HG02973 (cell line): ENCODE measurements around the gene HRAS.
A peak's percentile ranks its signal among the peaks of the same experiment; 100 is the strongest.

Source experiments
- ATAC-seq: cut with Tn5 transposase; IDR thresholded peaks from one replicate; pipeline ENCODE4 v1.9.1; 2021; ENCODE audit warnings: moderate library complexity; ENCODE audit not compliant: unreplicated experiment

The HRAS gene

DNA sequence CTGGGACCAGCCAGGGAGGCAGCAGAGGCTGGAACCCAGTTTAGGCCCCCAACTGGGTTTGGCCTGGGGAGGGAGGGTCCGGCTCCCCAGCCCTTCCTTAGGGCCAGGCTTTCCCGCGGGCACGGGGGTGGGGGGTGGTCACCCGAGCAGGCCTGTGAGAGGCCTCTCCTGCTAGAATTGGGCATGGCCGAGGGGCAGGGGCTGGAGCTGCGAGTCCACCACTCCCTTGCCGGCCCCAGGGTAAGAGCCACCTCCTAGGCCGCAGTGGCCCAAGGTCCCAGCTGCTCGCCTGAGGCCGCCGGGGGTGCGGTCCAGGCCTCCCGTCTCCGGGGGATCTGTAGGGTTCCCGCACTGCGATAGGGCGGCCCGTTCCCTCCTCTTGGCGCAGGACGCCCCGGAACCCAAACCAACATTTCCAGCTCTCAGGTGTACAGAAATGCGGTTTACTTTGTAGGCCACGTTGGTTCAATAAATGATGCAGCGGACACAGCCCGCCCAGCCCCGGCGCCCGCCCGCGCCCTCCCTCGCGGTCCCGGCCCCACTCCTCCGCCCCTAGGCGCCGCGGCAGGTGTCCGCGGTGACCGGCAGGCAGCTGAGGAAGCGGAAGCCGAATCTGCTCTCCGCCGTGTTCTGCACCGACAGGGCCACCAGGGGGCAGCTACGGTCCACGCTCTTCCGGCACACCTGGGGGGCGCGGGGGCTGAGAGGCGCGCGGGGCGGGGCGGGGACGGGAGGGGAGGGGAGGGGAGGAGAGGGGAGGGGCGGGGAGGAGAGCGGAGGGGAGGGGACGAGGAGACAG lies 19.3 kb upstream of the HRAS start:
- ATAC-seq = peak; percentile 43

DNA sequence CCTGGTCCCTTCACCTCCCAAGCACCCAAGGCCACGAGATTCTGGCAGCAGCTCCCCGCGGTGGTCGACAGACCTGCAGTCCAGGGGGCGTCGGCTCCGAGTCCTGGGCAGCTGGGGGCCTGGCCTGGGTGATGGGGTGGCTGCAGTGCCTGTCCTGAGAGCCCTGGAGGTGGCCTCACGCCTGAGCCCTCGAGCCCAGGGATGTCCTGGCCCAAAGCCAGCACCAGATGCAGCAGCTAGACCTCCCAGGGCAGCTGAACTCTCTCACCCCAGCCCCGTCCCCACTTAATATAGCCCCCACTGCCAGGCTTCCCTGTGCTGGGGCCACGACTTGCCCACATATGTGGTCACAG lies 18.6 kb upstream of the HRAS start:
- no peak for ATAC-seq

DNA sequence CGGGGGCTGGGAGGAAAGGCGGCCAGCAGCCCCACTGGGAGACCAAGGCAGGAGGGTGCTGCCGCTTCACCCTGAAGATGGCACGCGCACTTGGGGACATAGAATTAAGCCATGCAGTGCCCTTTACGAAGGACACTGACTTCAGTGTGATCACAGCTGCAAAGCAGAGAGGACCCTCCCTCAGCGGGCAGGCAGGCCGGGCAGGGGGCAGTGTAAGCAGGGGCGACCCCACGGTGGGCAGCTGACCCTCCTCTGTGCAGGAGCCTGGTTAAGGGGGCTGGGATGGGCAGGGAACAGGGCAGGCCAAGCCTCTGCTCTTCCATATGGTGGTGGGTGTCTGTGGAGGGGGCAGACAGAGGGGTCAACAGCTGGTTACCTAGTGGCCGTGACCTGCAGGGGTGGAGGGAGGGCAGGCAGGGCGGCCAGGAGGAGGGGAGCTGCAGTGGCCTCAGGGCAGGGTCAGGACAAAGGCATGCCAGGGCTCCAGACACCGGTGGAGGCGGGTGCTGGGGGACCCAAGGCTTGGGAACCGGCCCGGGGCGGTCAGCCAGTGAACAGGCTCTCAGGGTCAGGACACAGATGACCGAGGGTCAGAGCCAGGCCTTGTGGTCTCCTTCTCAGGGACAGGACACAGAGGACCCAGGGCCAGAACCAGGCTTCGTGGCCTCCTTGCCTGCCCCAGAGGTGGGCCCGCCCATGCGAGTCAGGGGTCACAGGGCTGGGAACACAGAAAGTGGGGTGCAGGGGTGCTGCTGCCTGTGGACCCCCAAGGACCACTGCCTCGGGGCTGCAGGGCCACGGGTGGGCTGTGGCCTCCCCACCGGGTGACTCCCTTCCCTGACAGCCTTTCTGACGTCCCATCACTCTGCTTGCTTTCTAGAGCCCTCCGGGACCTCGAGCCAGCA lies 18.0 kb upstream of the HRAS start:
- no peak for ATAC-seq

DNA sequence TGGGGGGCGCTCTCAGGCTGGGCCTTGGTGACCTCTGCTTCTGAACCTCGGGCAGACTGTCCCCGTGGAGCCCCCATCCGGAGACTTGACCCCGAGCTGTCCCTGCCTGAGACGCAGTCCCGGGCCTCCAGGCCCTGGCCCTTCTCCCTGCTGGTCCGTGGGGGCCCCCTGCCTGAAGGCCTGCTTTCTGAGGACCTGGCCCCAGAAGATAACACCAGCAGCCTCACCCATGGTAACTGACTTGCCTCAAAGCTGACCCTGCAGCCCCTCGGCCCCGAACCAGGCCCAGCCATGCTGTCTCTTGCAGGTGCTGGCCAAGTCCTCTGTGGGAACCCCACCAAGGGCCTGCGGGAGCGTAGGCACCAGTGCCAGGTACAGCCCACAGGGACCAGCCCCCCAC lies 16.2 kb upstream of the HRAS start:
- ATAC-seq = no peak

DNA sequence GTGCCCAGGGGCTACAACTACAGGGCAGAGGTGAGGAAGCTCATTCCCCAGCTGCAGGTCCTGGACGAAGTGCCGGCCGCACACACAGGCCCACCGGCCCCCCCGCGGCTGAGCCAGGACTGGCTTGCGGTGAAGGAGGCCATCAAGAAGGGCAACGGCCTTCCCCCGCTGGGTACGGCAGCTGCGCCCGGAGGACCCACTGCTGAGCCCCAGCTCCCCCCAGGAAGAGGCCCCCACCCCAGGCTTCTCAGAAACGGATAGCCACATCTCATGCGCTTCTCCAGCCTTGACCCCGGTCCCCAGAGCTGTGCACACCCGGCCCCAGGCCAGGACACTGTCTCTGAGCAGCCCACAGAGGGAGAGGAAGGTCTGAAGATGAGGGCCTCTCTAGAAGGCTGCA lies 15.8 kb upstream of the HRAS start:
- ATAC-seq = no peak

DNA sequence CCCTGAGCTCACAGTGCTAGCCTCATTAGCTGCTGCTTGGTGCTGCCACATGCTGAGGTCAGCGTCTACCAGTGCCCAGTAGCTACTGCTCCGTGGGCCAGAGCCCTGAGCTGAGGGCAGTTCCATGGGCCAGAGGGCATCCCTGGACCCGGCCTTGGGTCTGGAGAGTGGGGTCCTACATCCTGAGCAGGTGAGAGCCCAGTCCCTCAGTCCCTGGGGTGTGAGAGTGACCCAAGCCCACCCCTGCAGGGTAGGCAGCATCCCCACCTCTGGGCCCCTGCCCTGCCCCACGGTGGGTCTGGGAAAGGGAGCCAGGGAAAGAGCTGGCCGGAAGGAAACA lies 15.3 kb upstream of the HRAS start:
- ATAC-seq = no peak

DNA sequence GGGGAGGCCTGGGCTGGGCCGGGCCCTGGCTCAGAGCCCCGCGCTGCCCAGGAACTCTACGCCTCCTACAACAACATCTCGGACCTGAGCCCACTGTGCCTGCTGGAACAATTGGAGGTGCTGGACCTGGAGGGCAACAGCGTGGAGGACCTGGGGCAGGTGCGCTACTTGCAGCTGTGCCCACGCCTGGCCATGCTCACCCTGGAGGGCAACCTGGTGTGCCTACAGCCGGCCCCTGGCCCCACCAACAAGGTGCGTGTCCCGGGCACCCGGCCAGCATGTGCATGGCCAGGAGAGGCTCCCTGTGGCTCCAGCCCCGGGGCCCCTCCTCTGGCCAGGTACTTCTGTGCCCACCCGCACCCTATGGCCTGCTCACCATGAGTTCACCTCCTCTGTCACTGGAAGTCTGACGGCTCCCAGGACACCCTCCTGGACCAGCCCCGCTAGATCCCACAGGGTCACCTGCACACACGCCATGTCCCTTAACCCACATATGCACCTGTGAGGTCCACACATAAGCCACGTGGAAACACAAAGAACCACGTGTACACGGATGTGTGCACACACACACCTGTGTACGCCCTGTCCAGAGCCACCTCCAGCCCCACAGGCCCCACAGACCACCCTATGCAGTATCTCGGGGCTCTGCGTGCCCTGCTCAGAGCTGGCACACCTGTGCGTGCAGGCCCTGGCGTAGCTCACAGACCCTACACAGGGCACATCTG lies 14.8 kb upstream of the HRAS start:
- no peak for ATAC-seq

DNA sequence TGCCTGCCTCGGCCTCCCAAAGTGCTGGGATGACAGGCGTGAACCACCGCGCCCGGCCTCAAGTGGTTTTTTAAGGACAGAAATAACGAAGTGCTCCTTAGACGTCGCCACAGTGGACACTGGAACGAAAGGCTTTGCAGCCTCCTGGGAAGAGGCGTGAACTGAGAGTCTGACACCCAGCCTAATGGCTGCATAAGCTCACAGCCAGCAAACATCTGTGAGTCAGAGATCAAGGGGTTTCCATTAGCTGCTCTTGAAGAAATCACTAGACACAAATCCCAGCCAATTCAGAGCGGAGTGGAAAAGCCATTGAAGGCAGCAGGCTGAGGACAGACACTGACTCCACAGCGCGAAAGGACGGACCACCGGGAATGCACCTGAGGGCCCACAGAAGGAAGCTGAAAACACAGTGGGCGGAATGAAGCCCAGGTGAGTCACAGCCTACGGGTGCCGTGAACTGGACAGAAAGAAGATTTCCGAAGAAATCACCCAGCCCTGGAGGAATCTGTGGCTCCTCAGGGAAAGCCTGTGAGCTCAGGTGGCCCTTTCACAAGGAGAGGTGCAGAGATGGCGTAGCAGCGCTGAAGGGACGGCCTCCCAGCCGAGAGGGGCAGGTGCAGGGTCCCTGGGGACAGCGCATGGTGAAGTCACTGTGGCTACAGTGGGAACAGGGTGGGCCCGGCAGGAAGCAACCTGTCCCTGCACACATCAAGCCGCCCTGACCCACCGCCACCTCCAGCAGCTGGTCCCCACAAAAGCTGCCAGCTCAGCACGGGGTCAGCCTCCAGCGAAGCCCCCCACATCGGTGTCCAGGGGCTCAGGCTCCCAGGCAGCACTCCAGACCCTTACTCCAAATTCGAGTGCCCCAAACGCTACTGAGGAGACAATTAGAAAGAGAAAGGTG lies 13.6 kb upstream of the HRAS start:
- no peak for ATAC-seq

DNA sequence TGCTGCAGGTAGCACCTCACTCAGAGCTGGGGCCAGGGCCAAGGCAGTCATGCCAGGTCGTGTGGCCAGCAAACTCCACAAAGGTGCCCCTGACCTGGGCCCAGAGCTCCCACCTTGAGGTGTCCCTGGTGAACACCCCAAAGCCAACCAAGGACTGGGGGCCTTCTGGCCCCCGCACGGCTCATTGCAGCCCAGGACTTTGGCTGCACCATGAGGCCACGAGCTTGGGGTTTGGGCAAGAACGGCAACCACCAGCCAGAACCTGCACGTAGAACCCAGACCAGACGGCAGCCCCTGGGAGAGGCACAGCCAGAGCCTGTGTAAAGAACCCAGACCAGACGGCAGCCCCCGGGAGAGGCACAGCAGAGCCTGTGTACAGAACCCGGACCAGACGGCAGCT lies 9.8 kb upstream of the HRAS start:
- no peak for ATAC-seq

DNA sequence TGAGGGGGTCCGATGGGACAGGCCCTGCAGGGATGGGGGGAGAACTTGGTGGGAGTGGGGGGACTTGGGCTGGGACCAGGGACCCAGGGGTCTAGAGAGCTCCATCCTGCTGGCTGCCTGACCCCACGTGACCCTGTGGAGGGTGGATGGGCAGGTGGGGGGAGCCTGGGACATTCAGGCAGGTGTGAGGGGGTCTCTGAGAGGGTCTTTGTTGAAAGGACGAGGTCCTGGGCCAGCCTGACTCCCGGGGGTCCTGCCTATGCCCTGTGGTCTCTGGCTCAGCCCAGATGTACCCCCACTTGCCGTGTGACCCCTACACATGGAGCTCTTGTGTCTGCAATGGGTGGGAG lies 9.4 kb upstream of the HRAS start:
- no peak for ATAC-seq

DNA sequence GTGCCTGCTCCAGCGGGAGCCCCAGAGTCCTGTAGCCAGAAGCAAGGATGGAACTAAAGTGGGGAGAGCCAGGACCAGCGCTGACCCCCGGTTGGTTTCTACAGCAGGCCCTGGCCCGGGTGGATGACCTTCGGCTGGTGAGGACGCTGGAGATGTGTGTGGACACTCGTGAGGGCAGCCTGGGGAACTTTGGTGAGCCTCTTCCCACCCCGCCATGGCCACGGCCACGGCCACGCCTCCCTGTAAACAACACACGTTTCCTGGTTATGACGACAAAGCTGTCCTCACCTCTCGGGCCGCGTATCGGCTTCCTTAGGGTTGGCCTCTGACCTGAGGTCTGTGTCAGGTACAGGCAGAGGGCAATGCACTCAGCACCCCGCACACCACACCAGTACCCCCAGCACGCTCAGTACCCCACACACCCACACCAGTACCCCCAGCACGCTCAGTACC lies 6.1 kb upstream of the HRAS start:
- ATAC-seq = no peak

DNA sequence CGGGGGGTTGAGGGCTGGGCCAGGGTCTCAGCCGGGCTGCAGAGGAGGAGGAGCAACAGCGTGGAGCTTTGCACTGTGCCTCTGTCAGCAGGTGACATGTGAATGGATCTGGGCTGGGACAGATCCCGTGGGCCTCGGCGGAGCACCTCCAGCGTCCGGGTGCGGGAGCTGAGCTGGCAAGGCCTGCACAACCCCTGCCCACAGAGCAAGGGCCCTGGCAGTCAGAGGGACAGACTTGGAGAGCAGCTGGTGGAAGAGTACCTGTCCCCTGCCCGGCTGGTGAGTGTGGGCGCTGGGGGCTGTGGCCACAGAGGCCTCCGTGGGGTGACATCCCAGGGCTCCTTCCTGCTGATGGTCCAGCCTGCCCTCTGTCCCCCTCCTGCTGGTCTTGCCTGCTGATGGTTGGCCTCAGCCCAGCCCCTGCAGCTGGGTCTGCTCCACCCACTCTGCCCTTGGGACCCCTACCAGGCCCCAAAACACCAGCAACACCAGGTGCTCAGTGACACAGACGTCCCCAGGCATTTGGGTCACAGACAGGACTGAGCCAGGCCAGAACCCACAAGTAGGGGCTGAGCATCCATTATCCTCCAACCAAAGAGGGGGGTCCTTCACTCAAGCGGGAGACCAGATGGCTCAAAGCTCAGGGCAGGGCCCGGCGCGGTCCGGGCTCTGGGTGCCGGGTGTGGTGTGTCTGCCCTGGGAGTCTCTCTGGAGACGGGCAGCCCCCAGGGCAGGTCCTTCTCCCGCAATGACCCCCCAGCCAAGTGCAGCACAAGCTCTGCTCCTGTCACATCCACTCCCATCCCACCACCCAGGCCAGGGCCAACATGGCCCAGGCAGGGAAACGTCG lies 5.4 kb upstream of the HRAS start:
- ATAC-seq = no peak

DNA sequence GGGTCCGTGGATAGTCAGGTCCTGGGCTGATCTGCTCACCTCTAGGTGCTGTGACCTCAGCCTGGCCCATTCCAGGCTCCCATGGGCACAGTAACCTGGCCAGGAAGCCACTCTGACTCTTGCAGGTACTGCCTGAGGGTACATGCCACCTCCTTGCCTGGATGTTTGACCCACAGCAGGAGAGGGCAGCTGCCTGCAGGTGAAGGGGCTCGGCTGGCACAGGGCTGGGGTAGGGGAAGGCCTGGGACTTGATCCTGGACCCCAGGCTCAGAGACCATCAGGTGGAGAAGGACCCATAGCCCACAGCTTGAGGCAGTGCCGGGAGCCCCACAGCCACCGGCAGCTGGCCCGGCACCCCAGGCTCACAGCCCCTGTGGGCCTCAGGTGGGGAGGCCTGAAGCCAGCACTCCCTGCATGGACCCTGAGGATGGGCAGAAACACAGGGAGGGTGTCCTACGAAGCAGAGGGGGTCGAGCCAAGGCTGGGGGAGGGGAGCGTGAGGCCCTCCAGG lies 4.7 kb upstream of the HRAS start:
- no peak for ATAC-seq

DNA sequence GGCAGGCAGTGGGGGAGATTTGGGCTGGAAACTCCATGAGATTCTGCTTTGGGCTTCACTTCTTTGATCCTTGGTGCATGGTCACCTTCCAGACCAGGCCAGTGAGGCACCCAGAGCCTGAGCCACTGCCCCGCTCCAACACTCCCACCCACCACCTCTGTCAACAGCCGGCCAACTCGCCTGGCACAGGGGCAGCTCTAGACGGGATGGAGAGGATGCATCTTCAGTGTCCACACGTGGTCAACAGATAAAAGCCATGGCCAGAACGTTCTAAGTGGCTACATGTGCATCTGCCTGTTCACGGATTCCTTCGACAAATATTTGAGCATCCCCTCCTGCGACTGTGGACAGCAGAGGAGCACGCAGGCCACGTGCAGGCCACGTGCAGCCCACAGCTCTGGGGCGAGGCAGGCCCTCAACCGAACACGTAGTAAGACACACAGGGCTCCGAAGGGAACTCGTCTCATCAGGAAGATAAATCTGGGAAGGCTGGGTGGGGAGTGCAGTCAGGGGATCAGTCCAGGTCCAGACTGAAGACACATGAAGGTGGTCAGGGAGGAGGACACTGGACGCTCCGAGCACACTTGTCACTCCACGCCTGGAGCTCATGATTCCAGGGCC lies 3.2 kb upstream of the HRAS start:
- ATAC-seq = no peak

DNA sequence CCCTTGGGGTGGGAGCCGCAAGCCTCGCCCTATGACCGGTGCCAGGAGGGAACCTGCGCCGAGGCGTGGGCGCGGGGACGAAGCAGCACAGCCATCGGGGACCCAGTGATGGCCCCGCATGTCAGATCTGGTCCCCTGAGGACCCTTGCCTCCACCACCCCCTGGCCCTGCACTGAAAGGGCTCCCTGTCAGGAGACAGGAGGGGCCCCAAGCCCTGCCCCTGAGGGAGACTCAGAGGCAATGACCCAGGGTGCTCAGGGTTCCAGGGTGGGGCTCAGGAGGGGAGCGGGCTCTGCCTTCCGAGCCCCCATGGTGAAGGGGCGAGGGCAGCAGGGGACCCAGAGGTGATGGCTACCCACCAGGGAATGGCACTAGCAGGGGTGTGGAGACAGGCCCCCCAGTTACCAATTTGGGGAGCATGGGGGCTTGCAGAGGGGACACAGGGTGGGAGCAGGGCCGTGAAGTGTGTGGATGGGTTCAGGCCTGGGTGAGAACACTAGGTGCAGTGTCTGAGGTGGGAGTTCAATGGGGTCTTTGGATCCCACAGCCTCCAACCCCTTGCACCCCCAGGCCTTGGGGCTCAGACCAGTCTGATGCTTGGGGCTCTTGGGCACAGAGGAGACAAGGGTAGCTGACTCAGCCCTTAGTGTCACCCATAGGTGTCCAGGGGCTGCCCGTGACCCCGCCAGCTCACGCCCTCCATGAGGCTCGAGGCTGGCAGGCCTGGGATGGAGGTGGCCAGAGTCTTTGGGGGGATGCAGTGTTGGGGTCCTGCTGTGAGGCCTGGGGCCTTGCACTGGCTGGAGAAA lies 2.5 kb upstream of the HRAS start:
- no peak for ATAC-seq

DNA sequence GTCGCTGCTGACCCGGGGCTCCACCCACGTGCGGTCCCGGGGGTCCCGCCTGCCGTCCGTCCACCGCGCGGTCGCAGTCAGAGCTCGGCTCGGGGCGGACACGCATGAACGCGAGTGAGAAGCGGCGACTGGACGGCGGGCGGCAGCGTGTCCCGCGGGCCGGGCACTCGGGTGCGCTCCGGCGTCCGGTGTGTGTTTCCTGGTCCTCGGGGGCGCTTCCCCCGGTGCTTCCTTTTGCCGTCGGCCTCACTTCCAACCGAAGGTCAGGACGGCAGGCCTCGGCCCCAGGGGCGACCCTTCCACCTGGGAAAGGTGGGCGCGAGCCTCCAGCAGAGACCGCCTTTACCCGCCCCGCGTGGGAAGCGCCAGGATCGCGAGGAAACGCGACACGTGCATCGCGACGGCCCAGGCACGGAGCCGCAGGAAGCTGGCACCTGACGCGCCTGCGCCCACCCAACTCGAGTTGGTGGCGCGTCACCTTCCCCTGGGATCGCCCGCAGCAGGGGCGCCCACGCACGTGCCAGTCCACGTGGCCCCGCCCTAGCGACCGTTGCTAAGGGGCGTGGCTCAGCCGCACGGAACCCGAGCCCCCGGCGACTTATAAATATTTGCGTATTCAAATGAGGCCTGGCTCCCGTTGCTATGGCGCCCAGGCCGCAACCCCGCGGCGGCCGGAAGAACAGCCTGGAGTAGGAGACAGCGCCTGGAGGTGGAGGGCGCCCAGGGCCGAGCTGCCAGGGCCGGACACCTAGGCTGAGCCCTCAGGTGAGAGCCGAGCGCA lies 1.7 kb upstream of the HRAS start, which contains the start of gene LRRC56:
Gene LRRC56 (plus strand): TSS at position 687 of the 781 bp plus-strand sequence. CDS start 3,158 bp downstream, outside the sequence.
- ATAC-seq = peak; percentile 46

DNA sequence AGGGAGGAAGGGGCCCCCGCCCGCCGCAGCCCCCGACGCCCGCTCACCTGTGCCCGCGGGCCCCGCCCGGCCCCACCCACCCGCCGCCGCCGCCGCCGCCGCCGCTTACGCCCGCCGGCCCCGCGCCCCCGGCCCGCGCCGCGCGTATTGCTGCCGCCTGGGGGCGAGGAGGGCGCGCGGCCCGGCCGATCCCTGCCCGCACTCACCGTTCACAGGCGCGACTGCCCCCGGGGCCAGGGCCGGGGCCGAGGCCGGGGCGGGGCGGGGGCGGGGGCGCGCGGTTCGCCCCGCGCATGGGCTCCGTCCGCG lies 212 bp downstream of the HRAS start:
- ATAC-seq = no peak
